IgD-negative memory B cell (primary cell): Measurements from ENCODE around the gene GARIN5A. TPM values are rescaled to one million over a fixed set of nuclear protein-coding genes. Genes with fewer than 3 reads are reported as not detected.
"Not testable (repeated sequence)": the region's sequence is repeated elsewhere in the genome, so short reads cannot be mapped to it uniquely, and the experiment has no call there.

Experiments
- H3K27ac Mint-ChIP-seq, 3 donors: one replicate each; pipeline ENCODE4 v1.8.0; 2020 to 2022; ENCODE audit warnings: mild to moderate bottlenecking in 3 of 3, mixed read lengths in 3 of 3, moderate library complexity in 1 of 3
- H3K27me3 Mint-ChIP-seq: one replicate; pipeline ENCODE4 v1.8.0; 2021; ENCODE audit warnings: mixed read lengths
- H3K36me3 Mint-ChIP-seq: one replicate; pipeline ENCODE4 v1.8.0; 2020; ENCODE audit warnings: mild to moderate bottlenecking, mixed read lengths
- H3K4me1 Mint-ChIP-seq, 3 donors: one replicate each; pipeline ENCODE4 v1.8.0; 2020 to 2022; ENCODE audit warnings: mixed read lengths in 3 of 3, mild to moderate bottlenecking in 1 of 3
- H3K4me3 Mint-ChIP-seq, 4 donors: one replicate each; pipeline ENCODE4 v1.8.0; 2020 to 2022; ENCODE audit warnings: mild to moderate bottlenecking in 4 of 4, mixed read lengths in 4 of 4, moderate library complexity in 3 of 4
- H3K9me3 Mint-ChIP-seq, 3 donors: one replicate each; pipeline ENCODE4 v1.8.0; 2020 to 2021; ENCODE audit warnings: mixed read lengths in 3 of 3, mild to moderate bottlenecking in 1 of 3
- polyA plus RNA-seq: library from polyadenylated mRNA; unstranded; fragments of 300-500 nt; fragmentation: Illumina TruSeq; gene quantifications from one replicate; pipeline ENCODE4 v1.2.3, GENCODE V29; 2021

Gene GARIN5A
- polyA plus RNA-seq, 1 donor from 2014 or later = 0.53 TPM

- Mint-ChIP-seq H3K27me3 (no peaks in the 10 kb centered on the region), H3K9me3 (no peaks in the 10 kb centered on the region), H3K4me3 (no peak overlapping the region), H3K36me3 (peaks cover 8% of the 10 kb centered on the region), H3K27ac (peak overlapping the region in 2 of 3 donors; percentile 35 to 89), H3K4me1 (peaks cover 0 to 4% (median 1%) of the 10 kb centered on the region in 3 donors)
Measured at GRCh38 chr19:50485284-50485955, 8.8 kb upstream of the GARIN5A start.

- Mint-ChIP-seq H3K36me3 (peaks cover 6% of the 10 kb centered on the region), H3K27me3 (no peaks in the 10 kb centered on the region), H3K9me3 (no peaks in the 10 kb centered on the region), H3K27ac (peak overlapping the region in 1 of 3 donors; percentile 39), H3K4me3 (no peak overlapping the region), H3K4me1 (peaks cover 2 to 7% (median 3%) of the 10 kb centered on the region in 3 donors)
Measured at GRCh38 chr19:50482916-50483315, 6.3 kb upstream of the GARIN5A start.

GRCh38 chr19:50482271-50482855 lies 5.7 kb upstream of the GARIN5A start:
- Mint-ChIP-seq H3K27ac (peak overlapping the region in 1 of 3 donors; percentile 39), H3K36me3 (peaks cover 6% of the 10 kb centered on the region), H3K9me3 (no peaks in the 10 kb centered on the region), H3K27me3 (no peaks in the 10 kb centered on the region), H3K4me1 (peaks cover 8 to 13% (median 8%) of the 10 kb centered on the region in 3 donors), H3K4me3 (no peak overlapping the region)

GRCh38 chr19:50481351-50482149 lies 4.9 kb upstream of the GARIN5A start:
- no peak overlapping the region for H3K27ac Mint-ChIP-seq
- H3K4me3 Mint-ChIP-seq = no peak overlapping the region
- no peaks in the 10 kb centered on the region for H3K9me3 Mint-ChIP-seq
- H3K36me3 Mint-ChIP-seq = peaks cover 6% of the 10 kb centered on the region
- peaks cover 8 to 15% (median 10%) of the 10 kb centered on the region in 3 donors for H3K4me1 Mint-ChIP-seq
- H3K27me3 Mint-ChIP-seq = no peaks in the 10 kb centered on the region

- no peak overlapping the region for H3K4me3 Mint-ChIP-seq
- H3K9me3 Mint-ChIP-seq = no peaks in the 10 kb centered on the region
- H3K4me1 Mint-ChIP-seq = peaks cover 8 to 15% (median 10%) of the 10 kb centered on the region in 3 donors
Measured at GRCh38 chr19:50480281-50481111, 3.8 kb upstream of the GARIN5A start.

GRCh38 chr19:50479761-50480251 lies 3.2 kb upstream of the GARIN5A start:
- H3K27me3 Mint-ChIP-seq = no peaks in the 10 kb centered on the region
- no peaks in the 10 kb centered on the region for H3K9me3 Mint-ChIP-seq
- peaks cover 6% of the 10 kb centered on the region for H3K36me3 Mint-ChIP-seq
- no peak overlapping the region for H3K27ac Mint-ChIP-seq
- H3K4me3 Mint-ChIP-seq = no peak overlapping the region
- H3K4me1 Mint-ChIP-seq = peaks cover 8 to 15% (median 11%) of the 10 kb centered on the region in 3 donors

More at GRCh38 chr19:50480281-50481111, 3.8 kb upstream of the GARIN5A start:
- no peaks in the 10 kb centered on the region for H3K27me3 Mint-ChIP-seq
- no peak overlapping the region for H3K27ac Mint-ChIP-seq
- H3K36me3 Mint-ChIP-seq = peaks cover 6% of the 10 kb centered on the region

- Mint-ChIP-seq H3K27me3 (no peaks in the 10 kb centered on the region), H3K4me3 (peak overlapping the region in 3 of 4 donors; percentile 17 to 55 (median 20)), H3K27ac (peak overlapping the region in 2 of 3 donors; percentile 65 to 87)
Measured at GRCh38 chr19:50478901-50479715, 2.5 kb upstream of the GARIN5A start.

GRCh38 chr19:50477751-50478515 lies 1.3 kb upstream of the GARIN5A start:
- H3K9me3 Mint-ChIP-seq = no peaks in the 10 kb centered on the region
- no peaks in the 10 kb centered on the region for H3K27me3 Mint-ChIP-seq

More at GRCh38 chr19:50478901-50479715, 2.5 kb upstream of the GARIN5A start:
- Mint-ChIP-seq H3K9me3 (no peaks in the 10 kb centered on the region), H3K36me3 (peaks cover 6% of the 10 kb centered on the region), H3K4me1 (peaks cover 8 to 15% (median 11%) of the 10 kb centered on the region in 3 donors)

GRCh38 chr19:50476907-50477238 lies 225 bp upstream of the GARIN5A start:
- Mint-ChIP-seq H3K4me3 (peak overlapping the region; percentile 94 to 100 (median 98)), H3K9me3 (no peaks in the 10 kb centered on the region), H3K4me1 (peaks cover 8 to 14% (median 11%) of the 10 kb centered on the region in 3 donors), H3K27ac (peak overlapping the region; percentile 96 to 98 (median 98)), H3K27me3 (no peaks in the 10 kb centered on the region), H3K36me3 (peaks cover 2% of the 10 kb centered on the region)

More at GRCh38 chr19:50477751-50478515, 1.3 kb upstream of the GARIN5A start:
- Mint-ChIP-seq H3K27ac (peak overlapping the region in 2 of 3 donors; percentile 96 to 98), H3K36me3 (peaks cover 2% of the 10 kb centered on the region), H3K4me3 (peak overlapping the region; percentile 94 to 100 (median 98)), H3K4me1 (peaks cover 8 to 14% (median 11%) of the 10 kb centered on the region in 3 donors)

- no peaks in the 10 kb centered on the region for H3K27me3 Mint-ChIP-seq
- no peaks in the 10 kb centered on the region for H3K36me3 Mint-ChIP-seq
- no peaks in the 10 kb centered on the region for H3K9me3 Mint-ChIP-seq
- peaks cover 8 to 14% (median 10%) of the 10 kb centered on the region in 3 donors for H3K4me1 Mint-ChIP-seq
- H3K4me3 Mint-ChIP-seq = peak overlapping the region; percentile 94 to 100 (median 98)
- H3K27ac Mint-ChIP-seq = peak overlapping the region; percentile 96 to 98 (median 98)
Measured at GRCh38 chr19:50475736-50476223, 868 bp downstream of the GARIN5A start.

- H3K27ac Mint-ChIP-seq = peak overlapping the region; percentile 65 to 98 (median 96)
- H3K4me1 Mint-ChIP-seq = peaks cover 8 to 14% (median 10%) of the 10 kb centered on the region in 3 donors
- no peaks in the 10 kb centered on the region for H3K9me3 Mint-ChIP-seq
- no peaks in the 10 kb centered on the region for H3K36me3 Mint-ChIP-seq
- H3K27me3 Mint-ChIP-seq = no peaks in the 10 kb centered on the region
- H3K4me3 Mint-ChIP-seq = peak overlapping the region; percentile 58 to 100 (median 80)
Measured at GRCh38 chr19:50475101-50475568, 1.5 kb downstream of the GARIN5A start.

GRCh38 chr19:50473336-50473735 lies 3.3 kb downstream of the GARIN5A start:
- not testable (repeated sequence) for H3K36me3 Mint-ChIP-seq, H3K27me3 Mint-ChIP-seq, H3K4me3 Mint-ChIP-seq, H3K9me3 Mint-ChIP-seq
- H3K27ac Mint-ChIP-seq = peak overlapping the region; percentile 16 to 74 (median 59)
- peaks cover 8 to 10% (median 10%) of the 10 kb centered on the region in 3 donors for H3K4me1 Mint-ChIP-seq

- Mint-ChIP-seq H3K27me3 (peaks cover 4% of the 10 kb centered on the region), H3K4me1 (no peaks in the 10 kb centered on the region), H3K4me3 (no peak overlapping the region), H3K9me3 (no peaks in the 10 kb centered on the region), H3K36me3 (no peaks in the 10 kb centered on the region), H3K27ac (no peak overlapping the region)
Measured at GRCh38 chr19:50468818-50469217, 7.8 kb downstream of the GARIN5A start.
